ENCODE results near the gene FNIP1. TPM values are rescaled to one million over a fixed set of nuclear protein-coding genes. Genes with fewer than 3 reads are reported as not detected.

The FNIP1 gene
- polyA plus RNA-seq, 1 donor from 2014 or later, result 18.1 TPM

GRCh38 chr5:131671994-131672655 is 124.7 kb downstream of the FNIP1 start:
- Histone ChIP-seq H3K9me2 (ENCODE audit: insufficient read depth, low read length) (no peaks in the 10 kb centered on the region), H3K27me3 (ENCODE audit: insufficient read depth, low read depth, low read length) (no peaks in the 10 kb centered on the region), H3K9me3 (ENCODE audit: low read length) (no peaks in the 10 kb centered on the region), H3K9ac (ENCODE audit: low read length) (no peak overlapping the region), H3K36me3 (ENCODE audit: insufficient read depth, low read length) (peaks cover 9% of the 10 kb centered on the region), H3K27ac (ENCODE audit: low read length) (no peak overlapping the region), H3K4me3 (ENCODE audit: low read length) (no peak overlapping the region), H2AFZ (ENCODE audit: low read depth, low read length) (no peak overlapping the region), H3K4me2 (ENCODE audit: low read length) (no peak overlapping the region), H4K20me1 (ENCODE audit: insufficient read depth) (no peaks in the 10 kb centered on the region), H3K79me2 (replicated peaks; ENCODE audit: insufficient read depth, low read length) (no peaks in the 10 kb centered on the region), H3F3A (ENCODE audit: insufficient read depth, low read length, poor library complexity, severe bottlenecking) (no peaks in the 10 kb centered on the region)
- TF ChIP-seq, protein P1, sequence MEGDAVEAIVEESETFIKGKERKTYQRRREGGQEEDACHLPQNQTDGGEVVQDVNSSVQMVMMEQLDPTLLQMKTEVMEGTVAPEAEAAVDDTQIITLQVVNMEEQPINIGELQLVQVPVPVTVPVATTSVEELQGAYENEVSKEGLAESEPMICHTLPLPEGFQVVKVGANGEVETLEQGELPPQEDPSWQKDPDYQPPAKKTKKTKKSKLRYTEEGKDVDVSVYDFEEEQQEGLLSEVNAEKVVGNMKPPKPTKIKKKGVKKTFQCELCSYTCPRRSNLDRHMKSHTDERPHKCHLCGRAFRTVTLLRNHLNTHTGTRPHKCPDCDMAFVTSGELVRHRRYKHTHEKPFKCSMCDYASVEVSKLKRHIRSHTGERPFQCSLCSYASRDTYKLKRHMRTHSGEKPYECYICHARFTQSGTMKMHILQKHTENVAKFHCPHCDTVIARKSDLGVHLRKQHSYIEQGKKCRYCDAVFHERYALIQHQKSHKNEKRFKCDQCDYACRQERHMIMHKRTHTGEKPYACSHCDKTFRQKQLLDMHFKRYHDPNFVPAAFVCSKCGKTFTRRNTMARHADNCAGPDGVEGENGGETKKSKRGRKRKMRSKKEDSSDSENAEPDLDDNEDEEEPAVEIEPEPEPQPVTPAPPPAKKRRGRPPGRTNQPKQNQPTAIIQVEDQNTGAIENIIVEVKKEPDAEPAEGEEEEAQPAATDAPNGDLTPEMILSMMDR (IDR thresholded peaks at IDR 0.05; ENCODE audit: poor library complexity, severe bottlenecking), result no peak
- TF ChIP-seq, protein P2, sequence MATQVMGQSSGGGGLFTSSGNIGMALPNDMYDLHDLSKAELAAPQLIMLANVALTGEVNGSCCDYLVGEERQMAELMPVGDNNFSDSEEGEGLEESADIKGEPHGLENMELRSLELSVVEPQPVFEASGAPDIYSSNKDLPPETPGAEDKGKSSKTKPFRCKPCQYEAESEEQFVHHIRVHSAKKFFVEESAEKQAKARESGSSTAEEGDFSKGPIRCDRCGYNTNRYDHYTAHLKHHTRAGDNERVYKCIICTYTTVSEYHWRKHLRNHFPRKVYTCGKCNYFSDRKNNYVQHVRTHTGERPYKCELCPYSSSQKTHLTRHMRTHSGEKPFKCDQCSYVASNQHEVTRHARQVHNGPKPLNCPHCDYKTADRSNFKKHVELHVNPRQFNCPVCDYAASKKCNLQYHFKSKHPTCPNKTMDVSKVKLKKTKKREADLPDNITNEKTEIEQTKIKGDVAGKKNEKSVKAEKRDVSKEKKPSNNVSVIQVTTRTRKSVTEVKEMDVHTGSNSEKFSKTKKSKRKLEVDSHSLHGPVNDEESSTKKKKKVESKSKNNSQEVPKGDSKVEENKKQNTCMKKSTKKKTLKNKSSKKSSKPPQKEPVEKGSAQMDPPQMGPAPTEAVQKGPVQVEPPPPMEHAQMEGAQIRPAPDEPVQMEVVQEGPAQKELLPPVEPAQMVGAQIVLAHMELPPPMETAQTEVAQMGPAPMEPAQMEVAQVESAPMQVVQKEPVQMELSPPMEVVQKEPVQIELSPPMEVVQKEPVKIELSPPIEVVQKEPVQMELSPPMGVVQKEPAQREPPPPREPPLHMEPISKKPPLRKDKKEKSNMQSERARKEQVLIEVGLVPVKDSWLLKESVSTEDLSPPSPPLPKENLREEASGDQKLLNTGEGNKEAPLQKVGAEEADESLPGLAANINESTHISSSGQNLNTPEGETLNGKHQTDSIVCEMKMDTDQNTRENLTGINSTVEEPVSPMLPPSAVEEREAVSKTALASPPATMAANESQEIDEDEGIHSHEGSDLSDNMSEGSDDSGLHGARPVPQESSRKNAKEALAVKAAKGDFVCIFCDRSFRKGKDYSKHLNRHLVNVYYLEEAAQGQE (IDR thresholded peaks at IDR 0.05; ENCODE audit: borderline replicate concordance), result no peak
- TF ChIP-seq POLR2AphosphoS5 (IDR thresholded peaks at IDR 0.05) (no peak), SMC3 (conservative IDR thresholded peaks at IDR 0.05; ENCODE audit: poor library complexity) (no peak), TAF1 (IDR thresholded peaks at IDR 0.05; ENCODE audit: low read depth) (no peak), MXI1 (conservative IDR thresholded peaks at IDR 0.05; ENCODE audit: poor library complexity, severe bottlenecking) (no peak), RAD21 (conservative IDR thresholded peaks at IDR 0.05) (no peak), EZH2 (IDR thresholded peaks at IDR 0.05; ENCODE audit: borderline replicate concordance, insufficient read depth, low read length, poor library complexity, severe bottlenecking) (no peak), EP300 (conservative IDR thresholded peaks at IDR 0.05; ENCODE audit: poor library complexity, severe bottlenecking) (no peak)

- Histone ChIP-seq H3K79me2 (replicated peaks; ENCODE audit: insufficient read depth, low read length) (no peaks in the 10 kb centered on the region), H3K4me3 (ENCODE audit: low read length) (no peak overlapping the region), H2AFZ (ENCODE audit: low read depth, low read length) (no peak overlapping the region), H3K27ac (ENCODE audit: low read length) (no peak overlapping the region), H3K9me3 (ENCODE audit: low read length) (no peaks in the 10 kb centered on the region), H3K27me3 (ENCODE audit: insufficient read depth, low read depth, low read length) (no peaks in the 10 kb centered on the region), H3K9me2 (ENCODE audit: insufficient read depth, low read length) (no peaks in the 10 kb centered on the region), H3K36me3 (ENCODE audit: insufficient read depth, low read length) (peaks cover 9% of the 10 kb centered on the region), H3F3A (ENCODE audit: insufficient read depth, low read length, poor library complexity, severe bottlenecking) (no peaks in the 10 kb centered on the region), H3K4me2 (ENCODE audit: low read length) (no peak overlapping the region), H4K20me1 (ENCODE audit: insufficient read depth) (no peaks in the 10 kb centered on the region), H3K9ac (ENCODE audit: low read length) (no peak overlapping the region)
- TF ChIP-seq EZH2 (IDR thresholded peaks at IDR 0.05; ENCODE audit: borderline replicate concordance, insufficient read depth, low read length, poor library complexity, severe bottlenecking) (no peak), RAD21 (conservative IDR thresholded peaks at IDR 0.05) (no peak), EP300 (conservative IDR thresholded peaks at IDR 0.05; ENCODE audit: poor library complexity, severe bottlenecking) (no peak)
- TF ChIP-seq, protein P1 (IDR thresholded peaks at IDR 0.05; ENCODE audit: poor library complexity, severe bottlenecking), result no peak
These were observed 125.4 kb downstream of the FNIP1 start for GRCh38 chr5:131671409-131671808.

Data from neural cell (in vitro differentiated cells).